ENCODE measurements around the gene SPTLC1.

DNA sequence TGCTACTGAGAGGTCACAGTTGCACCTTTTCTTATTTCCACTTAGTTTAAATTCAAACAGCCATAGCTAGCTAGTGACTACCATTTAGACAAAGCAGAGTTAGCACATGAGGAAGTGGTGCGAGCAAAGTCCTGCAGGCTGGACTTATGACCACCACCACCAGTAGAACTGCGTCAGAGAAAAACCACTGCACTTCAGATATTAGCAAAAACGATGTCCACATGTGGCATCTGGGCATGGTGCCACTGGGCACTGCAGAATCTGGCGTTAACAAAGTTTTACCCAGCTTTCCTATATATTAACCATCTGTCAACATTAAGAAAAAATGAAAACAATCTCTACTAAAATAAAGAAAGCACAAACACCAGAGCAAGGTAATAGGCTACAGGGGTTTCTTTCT, 80.1 kb downstream of the SPTLC1 start:
- no peak for TF ChIP-seq EP300 (IDR thresholded peaks at IDR 0.05; ENCODE audit: borderline replicate concordance in 1 of 2, control insufficient read depth in 1 of 2, low read depth in 2 of 2, low read length in 2 of 2)
- TF ChIP-seq YY1 (IDR thresholded peaks at IDR 0.05; ENCODE audit: low read depth, low read length): no peak
- TF ChIP-seq NRF1 (conservative IDR thresholded peaks at IDR 0.05; ENCODE audit: low read depth, low read length): no peak
- no peak for TF ChIP-seq POLR2A (IDR thresholded peaks at IDR 0.05; ENCODE audit: low read depth, low read length)
- no peak for TF ChIP-seq MEF2A (IDR thresholded peaks at IDR 0.05; ENCODE audit: insufficient read depth, low read depth, low read length)
- TF ChIP-seq FOXK2 (IDR thresholded peaks at IDR 0.05): no peak
- TF ChIP-seq ATF7 (IDR thresholded peaks at IDR 0.05; ENCODE audit: low read depth): no peak
- TF ChIP-seq, protein P1, sequence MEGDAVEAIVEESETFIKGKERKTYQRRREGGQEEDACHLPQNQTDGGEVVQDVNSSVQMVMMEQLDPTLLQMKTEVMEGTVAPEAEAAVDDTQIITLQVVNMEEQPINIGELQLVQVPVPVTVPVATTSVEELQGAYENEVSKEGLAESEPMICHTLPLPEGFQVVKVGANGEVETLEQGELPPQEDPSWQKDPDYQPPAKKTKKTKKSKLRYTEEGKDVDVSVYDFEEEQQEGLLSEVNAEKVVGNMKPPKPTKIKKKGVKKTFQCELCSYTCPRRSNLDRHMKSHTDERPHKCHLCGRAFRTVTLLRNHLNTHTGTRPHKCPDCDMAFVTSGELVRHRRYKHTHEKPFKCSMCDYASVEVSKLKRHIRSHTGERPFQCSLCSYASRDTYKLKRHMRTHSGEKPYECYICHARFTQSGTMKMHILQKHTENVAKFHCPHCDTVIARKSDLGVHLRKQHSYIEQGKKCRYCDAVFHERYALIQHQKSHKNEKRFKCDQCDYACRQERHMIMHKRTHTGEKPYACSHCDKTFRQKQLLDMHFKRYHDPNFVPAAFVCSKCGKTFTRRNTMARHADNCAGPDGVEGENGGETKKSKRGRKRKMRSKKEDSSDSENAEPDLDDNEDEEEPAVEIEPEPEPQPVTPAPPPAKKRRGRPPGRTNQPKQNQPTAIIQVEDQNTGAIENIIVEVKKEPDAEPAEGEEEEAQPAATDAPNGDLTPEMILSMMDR (IDR thresholded peaks at IDR 0.05 in 2 of 3, conservative IDR thresholded peaks at IDR 0.05 in 1 of 3; ENCODE audit: control insufficient read depth in 2 of 3, extremely low read depth in 1 of 3, insufficient read depth in 1 of 3, low read depth in 3 of 3, low read length in 3 of 3): no peak
- TF ChIP-seq, protein P2, sequence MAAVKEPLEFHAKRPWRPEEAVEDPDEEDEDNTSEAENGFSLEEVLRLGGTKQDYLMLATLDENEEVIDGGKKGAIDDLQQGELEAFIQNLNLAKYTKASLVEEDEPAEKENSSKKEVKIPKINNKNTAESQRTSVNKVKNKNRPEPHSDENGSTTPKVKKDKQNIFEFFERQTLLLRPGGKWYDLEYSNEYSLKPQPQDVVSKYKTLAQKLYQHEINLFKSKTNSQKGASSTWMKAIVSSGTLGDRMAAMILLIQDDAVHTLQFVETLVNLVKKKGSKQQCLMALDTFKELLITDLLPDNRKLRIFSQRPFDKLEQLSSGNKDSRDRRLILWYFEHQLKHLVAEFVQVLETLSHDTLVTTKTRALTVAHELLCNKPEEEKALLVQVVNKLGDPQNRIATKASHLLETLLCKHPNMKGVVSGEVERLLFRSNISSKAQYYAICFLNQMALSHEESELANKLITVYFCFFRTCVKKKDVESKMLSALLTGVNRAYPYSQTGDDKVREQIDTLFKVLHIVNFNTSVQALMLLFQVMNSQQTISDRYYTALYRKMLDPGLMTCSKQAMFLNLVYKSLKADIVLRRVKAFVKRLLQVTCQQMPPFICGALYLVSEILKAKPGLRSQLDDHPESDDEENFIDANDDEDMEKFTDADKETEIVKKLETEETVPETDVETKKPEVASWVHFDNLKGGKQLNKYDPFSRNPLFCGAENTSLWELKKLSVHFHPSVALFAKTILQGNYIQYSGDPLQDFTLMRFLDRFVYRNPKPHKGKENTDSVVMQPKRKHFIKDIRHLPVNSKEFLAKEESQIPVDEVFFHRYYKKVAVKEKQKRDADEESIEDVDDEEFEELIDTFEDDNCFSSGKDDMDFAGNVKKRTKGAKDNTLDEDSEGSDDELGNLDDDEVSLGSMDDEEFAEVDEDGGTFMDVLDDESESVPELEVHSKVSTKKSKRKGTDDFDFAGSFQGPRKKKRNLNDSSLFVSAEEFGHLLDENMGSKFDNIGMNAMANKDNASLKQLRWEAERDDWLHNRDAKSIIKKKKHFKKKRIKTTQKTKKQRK (IDR thresholded peaks at IDR 0.05; ENCODE audit: low read depth, low read length): no peak
- TF ChIP-seq GABPA (IDR thresholded peaks at IDR 0.05; ENCODE audit: low read depth): no peak
- TF ChIP-seq MYC (IDR thresholded peaks at IDR 0.05; ENCODE audit: insufficient read depth, insufficient read length, insufficient replicate concordance, low read length, severe bottlenecking): no peak

Measured in GM12878 (cell line).